NCI-H2029 treated with DMSO at 0.1 percent for 48 hours (cell line): ENCODE data around the gene PPP1R9A.

Experiments used
- DNase-seq: peaks from one replicate; lab custom pipeline; 2025; lab: John Stamatoyannopoulos, UW

The PPP1R9A gene

DNA sequence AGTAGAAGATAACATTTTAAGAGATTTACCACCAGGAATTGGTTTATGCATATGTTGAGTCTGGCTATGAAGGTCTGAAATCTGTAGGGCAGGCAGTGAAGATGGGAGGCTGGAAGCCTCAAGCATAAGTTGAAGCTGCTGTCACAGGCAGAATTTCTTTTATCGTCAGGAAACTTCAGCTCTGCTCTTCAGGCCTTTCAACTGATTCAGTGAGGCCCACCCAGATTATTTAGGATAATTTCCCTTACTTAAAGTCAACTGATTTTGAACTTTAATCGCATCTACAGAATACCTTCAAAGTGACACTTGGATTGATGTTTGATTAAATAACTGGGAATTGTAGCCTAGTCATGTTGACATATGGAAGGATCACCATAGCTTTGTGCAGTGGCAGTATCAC, 190.5 kb downstream of the PPP1R9A start:
- no peak for DNase-seq

GRCh38 chr7:95099106-95099505, 191.7 kb downstream of the PPP1R9A start:
- DNase-seq: no peak

DNA sequence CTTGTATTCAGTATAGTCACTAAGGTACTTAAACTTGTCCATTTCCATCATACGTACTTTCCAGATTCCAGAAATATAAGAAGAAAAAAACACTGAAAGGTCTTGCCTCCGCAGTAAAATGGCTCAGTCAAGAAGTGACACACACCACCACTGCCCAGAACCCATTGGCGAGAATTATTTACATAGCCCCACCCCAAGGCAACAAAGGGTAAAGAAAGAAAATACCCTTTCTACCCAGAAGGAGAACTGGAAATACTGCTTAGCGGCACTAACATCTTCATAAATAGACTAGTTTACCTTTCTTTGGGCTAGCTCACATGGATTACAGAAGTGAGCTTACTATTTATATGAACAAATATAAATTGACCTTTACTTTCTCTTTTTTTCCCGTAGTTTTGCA, 194.0 kb downstream of the PPP1R9A start:
- DNase-seq: no peak

DNA sequence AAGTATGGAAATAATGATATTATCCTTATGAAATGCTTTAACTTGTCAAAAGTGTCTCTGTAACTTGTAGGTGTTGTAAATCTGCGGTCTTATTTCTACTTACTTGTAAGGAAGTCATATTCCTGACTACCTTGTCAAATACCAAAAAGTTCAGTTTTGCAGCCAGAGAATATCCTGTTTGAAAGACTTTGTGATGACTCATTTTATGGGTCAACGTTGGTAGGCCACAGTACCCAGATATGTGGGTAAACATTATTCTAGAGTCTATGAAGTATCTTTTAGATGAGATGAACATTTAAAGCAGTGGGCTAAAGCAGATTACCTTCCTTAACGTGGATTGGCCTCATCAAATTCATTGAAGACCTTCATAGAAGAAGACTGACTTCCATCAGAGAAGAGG, 195.3 kb downstream of the PPP1R9A start:
- DNase-seq: no peak

DNA sequence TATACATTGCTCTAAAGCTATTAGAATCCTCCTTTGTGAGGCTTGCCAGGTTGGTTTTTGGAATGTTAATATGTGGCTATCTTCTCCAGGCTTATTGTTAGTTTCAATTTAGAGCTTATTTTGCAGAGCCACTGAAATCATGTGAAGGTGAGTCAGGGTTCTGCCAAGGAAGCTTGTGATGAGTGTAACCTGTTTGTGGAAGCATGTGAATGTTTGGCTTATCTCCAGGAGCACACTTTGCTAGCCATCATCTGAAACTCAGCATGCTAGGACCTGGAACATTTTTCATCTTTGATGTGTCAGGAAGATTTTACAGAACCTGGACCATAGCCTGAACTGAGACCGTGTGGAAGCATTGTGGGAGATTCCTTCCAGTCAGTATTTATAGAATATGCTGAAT, 197.3 kb downstream of the PPP1R9A start:
- no peak for DNase-seq

GRCh38 chr7:95105627-95106026, 198.2 kb downstream of the PPP1R9A start:
- no peak for DNase-seq

DNA sequence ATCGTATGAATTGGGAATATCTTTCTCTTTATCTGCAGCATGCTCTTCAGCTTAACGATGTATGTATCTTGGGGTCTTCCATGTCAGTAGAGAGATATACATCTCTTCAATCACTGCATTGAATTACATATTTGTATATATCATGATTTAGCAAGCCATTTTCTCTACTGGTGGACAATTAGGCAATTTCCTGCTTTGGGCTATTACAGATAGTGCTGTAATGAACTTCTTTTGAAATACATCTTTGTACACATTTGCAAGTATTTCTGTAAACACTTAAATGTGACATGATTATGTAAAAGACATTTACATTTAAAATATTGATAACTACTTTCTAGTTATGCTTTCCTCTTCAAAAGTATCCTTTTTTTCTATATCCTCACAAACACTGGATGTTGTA, 199.0 kb downstream of the PPP1R9A start:
- no peak for DNase-seq

DNA sequence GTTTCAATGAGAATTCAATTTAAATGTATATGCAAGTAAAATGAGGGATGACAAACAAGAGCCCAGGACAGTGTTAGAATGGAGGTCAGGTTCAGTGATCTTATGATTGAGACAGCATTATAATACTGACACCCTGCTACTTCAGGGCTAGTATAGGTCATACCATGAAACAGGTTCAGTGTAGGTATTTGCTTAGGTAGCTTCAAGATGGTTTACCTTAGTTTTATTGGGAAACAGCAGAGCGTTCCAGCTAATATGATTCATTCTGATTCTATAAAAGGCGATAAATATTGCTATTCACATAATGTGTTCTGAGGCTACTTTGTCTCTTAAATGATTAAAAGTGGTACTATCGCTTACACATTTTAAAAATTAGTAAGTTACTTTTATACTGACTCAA, 203.3 kb downstream of the PPP1R9A start:
- no peak for DNase-seq

DNA sequence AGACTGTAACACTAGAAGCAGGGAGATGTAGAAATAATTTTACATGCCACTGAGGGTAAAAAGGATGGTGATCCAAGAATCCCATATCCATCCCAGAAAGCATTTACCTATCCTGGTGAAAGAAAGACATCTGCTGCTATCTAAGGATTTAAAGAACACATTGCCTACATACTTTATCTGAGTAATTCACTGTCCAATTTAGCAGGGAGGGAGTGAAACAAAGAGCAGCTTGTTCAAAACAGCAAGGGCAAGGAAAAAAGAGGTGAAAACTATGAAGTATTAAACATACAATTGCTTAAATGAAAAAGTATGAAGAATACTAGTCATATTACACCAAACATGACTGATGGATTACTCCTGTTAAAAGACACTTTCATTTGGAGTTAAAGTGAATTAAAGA, 206.2 kb downstream of the PPP1R9A start:
- DNase-seq: no peak

GRCh38 chr7:95126053-95126709, 218.8 kb downstream of the PPP1R9A start:
- DNase-seq: no peak

- no peak for DNase-seq
Measured at GRCh38 chr7:95132500-95132899, 225.1 kb downstream of the PPP1R9A start.

DNA sequence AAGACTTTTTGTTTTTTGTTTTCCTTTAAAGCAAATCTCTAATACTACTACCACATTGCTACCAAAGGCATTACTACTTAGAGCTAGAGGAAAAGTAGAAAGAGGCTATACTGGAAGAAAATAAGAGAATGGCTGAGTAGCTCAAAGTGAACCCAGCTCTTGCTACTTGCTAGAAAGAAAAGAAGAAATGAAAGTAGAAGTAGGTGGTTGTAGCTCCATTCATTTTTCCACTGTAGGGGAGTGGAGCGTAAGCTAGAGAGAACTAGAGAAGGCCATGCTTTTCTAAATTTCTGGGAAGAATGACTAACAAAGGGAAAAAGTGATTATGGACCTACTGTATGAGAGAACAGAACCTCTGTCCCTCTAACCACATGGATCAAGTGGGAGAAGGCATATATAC, 232.5 kb downstream of the PPP1R9A start:
- no peak for DNase-seq

DNA sequence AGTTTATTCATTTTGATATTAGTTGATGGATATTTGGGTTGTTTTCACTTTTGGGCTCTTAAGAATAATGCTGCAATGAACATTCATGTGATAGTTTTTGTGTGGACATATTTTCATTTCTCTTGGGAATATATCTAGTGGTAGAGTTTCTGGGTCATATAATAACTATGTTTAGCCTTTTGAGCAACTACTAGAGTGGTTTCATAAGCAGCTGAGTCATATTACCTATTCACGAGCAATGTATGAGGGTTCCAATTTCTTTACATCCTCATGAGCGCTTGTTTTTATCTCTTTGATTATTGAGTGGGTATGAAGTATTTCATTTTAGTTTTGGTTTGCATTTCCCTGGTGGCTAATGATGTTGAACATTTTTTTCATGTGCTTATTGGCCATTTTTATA, 234.4 kb downstream of the PPP1R9A start:
- no peak for DNase-seq

DNA sequence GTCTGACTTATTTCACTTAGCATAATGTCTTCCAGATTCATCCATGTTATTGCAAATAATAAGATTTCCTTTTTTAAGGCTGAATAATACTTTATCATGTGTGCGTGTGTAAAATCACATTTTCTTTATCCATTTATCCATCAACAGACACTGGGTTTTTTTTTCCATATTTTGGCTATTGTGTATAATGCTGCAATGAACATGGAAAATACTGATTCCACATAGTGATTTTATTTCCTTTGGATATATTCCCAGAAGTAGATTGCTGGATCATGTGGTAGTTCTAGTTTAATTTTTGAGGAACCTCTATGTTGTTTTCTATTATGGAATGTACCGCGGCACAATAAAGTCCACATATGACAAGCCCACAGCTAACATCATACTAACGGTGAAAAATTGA, 236.9 kb downstream of the PPP1R9A start:
- DNase-seq: no peak

DNA sequence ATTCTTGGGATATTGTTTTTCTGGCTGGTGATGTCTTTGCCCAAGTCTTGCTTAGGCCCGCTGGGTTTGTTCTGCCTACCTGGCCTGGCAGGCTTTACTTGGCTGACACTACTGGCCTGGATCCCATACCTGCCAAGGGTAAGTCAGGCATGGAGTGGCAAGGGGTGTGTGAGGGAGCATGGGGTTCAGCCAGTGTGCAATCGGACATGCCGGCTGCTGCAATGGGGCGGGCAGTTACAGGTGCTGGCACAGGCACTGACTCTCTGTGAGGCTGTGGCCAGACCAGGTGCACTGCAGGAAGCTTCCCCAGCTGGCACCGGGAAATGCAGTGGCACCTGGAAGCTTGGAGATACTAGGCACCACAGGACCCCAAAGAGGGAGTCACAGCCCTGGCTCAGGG, 248.6 kb downstream of the PPP1R9A start:
- DNase-seq: no peak

DNA sequence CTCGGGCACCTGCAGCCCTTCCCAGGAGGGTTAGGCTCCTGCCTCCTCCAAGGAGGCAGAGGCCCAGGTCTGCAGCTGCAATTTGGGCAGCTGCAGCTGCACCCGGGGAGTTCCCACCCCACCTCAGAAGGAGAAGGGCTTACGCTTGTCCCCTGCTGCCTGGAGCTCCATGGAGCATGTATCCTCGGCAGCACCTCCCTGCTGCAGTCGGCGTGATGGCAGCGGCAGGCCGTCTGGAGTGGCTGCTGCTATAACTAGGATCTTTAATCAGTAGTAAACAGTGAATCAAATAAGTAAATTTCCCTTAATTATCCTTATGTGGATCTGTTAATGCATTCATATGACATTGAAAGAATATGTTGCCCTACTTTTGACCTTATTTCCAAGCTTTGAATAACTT, 250.0 kb downstream of the PPP1R9A start:
- DNase-seq: no peak

GRCh38 chr7:95169678-95170077, 262.3 kb downstream of the PPP1R9A start:
- no peak for DNase-seq

GRCh38 chr7:95172420-95172819, 265.0 kb downstream of the PPP1R9A start:
- DNase-seq: no peak

DNA sequence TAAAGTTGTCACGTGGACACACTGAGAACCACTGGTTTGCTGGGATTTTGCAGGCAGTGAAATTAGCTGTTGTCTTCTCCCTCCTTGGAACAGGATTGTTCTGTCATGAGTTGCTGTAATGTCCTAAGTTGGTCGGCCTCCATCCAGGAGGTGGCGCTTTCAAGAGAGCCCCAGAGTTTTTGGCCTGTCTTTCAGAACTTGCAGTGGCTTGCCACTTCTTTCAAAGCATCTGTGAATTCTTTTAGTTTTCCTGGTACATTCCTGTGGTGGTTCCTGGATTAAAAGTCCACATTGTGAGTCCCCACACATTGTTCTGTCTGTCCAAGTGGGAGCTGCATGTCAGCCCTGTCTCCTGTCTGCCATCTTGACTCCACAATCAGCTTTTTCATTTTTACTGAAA, 283.1 kb downstream of the PPP1R9A start:
- no peak for DNase-seq

DNA sequence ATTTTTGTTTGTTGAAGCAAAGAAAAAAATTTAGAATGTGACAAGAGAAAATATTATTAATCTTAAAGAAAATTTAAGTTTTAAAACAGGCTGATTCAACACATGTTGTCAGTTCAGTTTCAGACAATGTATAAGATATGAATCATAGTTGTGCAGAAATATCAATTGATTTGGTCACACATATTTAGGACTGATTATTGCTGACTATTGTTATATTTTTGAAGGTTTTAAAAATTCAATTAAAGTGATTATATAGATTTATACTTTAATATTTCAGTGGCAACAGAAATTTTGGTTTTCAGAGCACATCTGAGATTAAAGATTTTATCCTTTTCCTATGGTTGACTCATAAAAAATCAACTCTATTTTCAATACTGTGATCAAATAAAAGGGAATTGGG, 284.4 kb downstream of the PPP1R9A start:
- no peak for DNase-seq

- DNase-seq: no peak
Measured at GRCh38 chr7:95198863-95199262, 291.5 kb downstream of the PPP1R9A start.

DNA sequence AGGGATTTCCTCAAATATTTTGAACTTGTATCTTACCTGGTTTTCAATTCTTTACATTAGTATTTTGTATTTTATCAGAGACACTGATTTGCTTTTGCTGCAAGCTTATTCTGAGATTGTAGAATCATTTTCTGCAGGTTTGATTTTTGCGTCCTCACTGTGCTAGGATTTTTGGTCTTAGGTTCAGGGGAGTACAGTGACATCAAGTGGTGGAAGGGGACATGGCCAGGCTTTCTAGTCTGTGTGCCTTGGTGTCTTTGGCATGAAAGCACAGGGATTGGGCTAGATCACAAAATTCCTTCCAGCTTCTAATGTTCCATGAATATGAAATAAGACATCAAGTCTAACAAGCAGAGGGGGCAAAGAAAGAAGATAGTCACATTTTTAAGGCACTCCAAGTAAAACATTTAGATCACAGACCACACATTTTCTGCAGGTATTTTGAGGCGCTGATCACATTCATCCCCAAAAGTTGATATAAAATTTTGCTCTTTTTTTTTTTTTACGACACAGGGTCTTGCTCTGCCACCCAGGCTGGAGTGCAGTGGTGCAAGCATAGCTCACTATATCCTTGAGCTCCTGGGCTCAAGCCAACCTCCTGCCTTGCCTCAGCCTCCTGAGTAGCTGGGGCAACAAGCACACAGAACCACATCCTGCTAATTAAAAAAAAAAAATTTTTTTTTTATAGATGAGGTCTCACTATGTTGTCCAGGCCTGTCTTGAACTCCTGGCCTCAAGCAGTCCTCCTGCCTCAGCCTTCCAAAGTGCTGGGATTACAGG, 292.6 kb downstream of the PPP1R9A start:
- peak; percentile 46 for DNase-seq

DNA sequence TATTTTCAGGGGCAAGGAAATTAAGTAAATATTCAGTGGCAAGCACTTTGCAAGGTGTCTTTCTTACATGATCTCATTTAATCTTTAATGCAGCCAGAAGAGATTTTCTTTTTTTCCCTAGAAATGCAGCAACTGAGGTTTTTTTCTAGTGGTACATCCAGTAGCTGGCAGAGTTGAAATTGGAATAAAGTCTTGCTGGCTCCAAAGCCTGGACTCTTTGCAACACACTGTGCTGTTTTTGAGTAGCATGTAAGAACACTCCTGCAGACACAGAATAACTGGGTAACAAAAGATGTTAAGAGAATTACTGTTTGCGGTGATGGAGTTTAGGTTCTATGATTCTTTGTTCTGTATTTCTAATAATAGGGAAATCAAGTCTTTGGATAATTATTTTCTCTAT, 293.3 kb downstream of the PPP1R9A start:
- DNase-seq: no peak

- no peak for DNase-seq
Measured at GRCh38 chr7:95201727-95202126, 294.3 kb downstream of the PPP1R9A start.
